ENCODE data around the gene PRXL2C. TPM values are rescaled to one million over a fixed set of nuclear protein-coding genes. Genes with fewer than 3 reads are reported as not detected.

The PRXL2C gene
- total and polyA plus RNA-seq, 9 of the 15 experiments (the other 6 are each of a cell fraction or from before 2014, with no cell fraction given), result 3.6 to 15.3 (median 10.6) TPM

GRCh38 chr9:96619491-96620180 is 35.5 kb downstream of the PRXL2C start, which contains the start of gene CDC14B (continued):
- TF ChIP-seq REST (IDR thresholded peaks at IDR 0.05; ENCODE audit: borderline replicate concordance) (no peak), REST (CRISPR knock-in tag; IDR thresholded peaks at IDR 0.05; ENCODE audit: low read depth) (no peak), TCF7 (IDR thresholded peaks at IDR 0.05; ENCODE audit: borderline replicate concordance) (no peak), GABPB2 (CRISPR knock-in tag; conservative IDR thresholded peaks at IDR 0.05) (no peak), GATAD2B (IDR thresholded peaks at IDR 0.05; ENCODE audit: borderline replicate concordance) (peak; percentile 73; the same call in 1 of the 2 replicates), NFE2 (IDR thresholded peaks at IDR 0.05; ENCODE audit: low read depth) (no peak), HDGF (IDR thresholded peaks at IDR 0.05) (no peak), ZNF354B (CRISPR knock-in tag; IDR thresholded peaks at IDR 0.05) (no peak), EZH2 (IDR thresholded peaks at IDR 0.05; ENCODE audit: borderline replicate concordance, low read depth, low read length) (no peak), IRF9 (tag; IDR thresholded peaks at IDR 0.05) (no peak), TBL1XR1 (IDR thresholded peaks at IDR 0.05; ENCODE audit: low read length in 2 of 2) (peak in 1 of 2 experiments; percentile 36; a peak in 1 of 4 replicates), FOSL1 (tag; conservative IDR thresholded peaks at IDR 0.05) (0 out of 2 replicates have a peak, but pooled peaks have one; percentile 28), ZNF699 (CRISPR knock-in tag; IDR thresholded peaks at IDR 0.05; ENCODE audit: insufficient replicate concordance) (no peak), SMAD3 (CRISPR knock-in tag; conservative IDR thresholded peaks at IDR 0.05) (no peak), ZFPM2 (CRISPR knock-in tag; IDR thresholded peaks at IDR 0.05) (no peak), POLR2G (IDR thresholded peaks at IDR 0.05; ENCODE audit: low read depth, low read length) (peak; percentile 56; the same call in 1 of the 2 replicates), ZNF444 (CRISPR knock-in tag; IDR thresholded peaks at IDR 0.05) (no peak), BACH1 (tag; IDR thresholded peaks at IDR 0.05) (no peak), ZNF124 (CRISPR knock-in tag; IDR thresholded peaks at IDR 0.05) (no peak), KLF1 (tag; IDR thresholded peaks at IDR 0.05) (no peak)
